ENCODE data around the gene KLHL24.

GRCh38 chr3:183631715-183632114 lies 3.7 kb upstream of the KLHL24 start:
- TF ChIP-seq CTCF (optimal IDR thresholded peaks at IDR 0.05 in 1 of 3, IDR thresholded peaks at IDR 0.05 in 1 of 3, conservative IDR thresholded peaks at IDR 0.05 in 1 of 3; ENCODE audit: extremely low read depth in 1 of 3, insufficient read depth in 2 of 3, low read length in 3 of 3) (no peak), EZH2 (IDR thresholded peaks at IDR 0.05; ENCODE audit: low read length) (no peak)
